OCI-LY7 (cell line): Measurements from ENCODE around the gene HCST. TPM values are rescaled to one million over a fixed set of nuclear protein-coding genes. Genes with fewer than 3 reads are reported as not detected.

Experiments
- BruUV-seq: library from RNA; stranded (reverse); fragments of 400-500 nt; replicated peaks from 2 replicates; lab custom pipeline; 2021; lab: Mats Ljungman, UMichigan
- CTCF ChIA-PET: fragments of 300-600 bp; sonication (Branson Sonifier 250); formaldehyde crosslinking; loops from one replicate; lab custom pipeline; 2022; ENCODE audit warnings: antibody characterized with exemption; ENCODE audit not compliant: unreplicated experiment; lab: Charles Lee
- POLR2A ChIA-PET: fragments of 300-600 bp; sonication (Branson Sonifier 250); formaldehyde crosslinking; loops from one replicate; lab custom pipeline; 2022; ENCODE audit warnings: antibody characterized with exemption; lab: Charles Lee
- DNase-seq: peaks from one replicate; pipeline ENCODE4 v3.0.0-alpha.2; 2015; ENCODE audit warnings: low spot score
- H2AFZ ChIP-seq: fragments of 200-600 bp; sonication (generic), shearing (Covaris generic); 2 replicates; pipeline ENCODE4 v1.6.1; 2014; ENCODE audit warnings: mild to moderate bottlenecking, antibody characterized with exemption, low read length, moderate library complexity
- H3K27ac ChIP-seq: fragments of 200-600 bp; sonication (generic); 2 replicates; pipeline ENCODE4 v1.5.1; 2014; ENCODE audit warnings: mixed run types, low read depth, mild to moderate bottlenecking, moderate library complexity, low read length, inconsistent platforms; ENCODE audit not compliant: poor library complexity, severe bottlenecking
- H3K36me3 ChIP-seq: fragments of 200-600 bp; sonication (generic); 2 replicates; pipeline ENCODE4 v1.6.1; 2014; ENCODE audit warnings: mild to moderate bottlenecking, antibody characterized with exemption, low read length, moderate library complexity, mixed read lengths; ENCODE audit not compliant: insufficient read depth
- H3K4me1 ChIP-seq: fragments of 200-600 bp; sonication (generic); 2 replicates; pipeline ENCODE4 v1.5.1; 2014; ENCODE audit warnings: mild to moderate bottlenecking, low read length; ENCODE audit not compliant: insufficient read depth, poor library complexity, severe bottlenecking
- H3K4me2 ChIP-seq: fragments of 200-600 bp; sonication (generic); 2 replicates; pipeline ENCODE4 v1.6.1; 2014; ENCODE audit warnings: mild to moderate bottlenecking, low read length
- H3K4me3 ChIP-seq: fragments of 200-600 bp; sonication (generic); 2 replicates; pipeline ENCODE4 v1.5.1; 2014; ENCODE audit warnings: mild to moderate bottlenecking, low read depth, low read length; ENCODE audit not compliant: poor library complexity, severe bottlenecking
- H3K79me2 ChIP-seq: fragments of 200-600 bp; sonication (generic); 2 replicates; pipeline ENCODE4 v1.6.1; 2016; ENCODE audit warnings: low read depth, mild to moderate bottlenecking, low read length, moderate library complexity, mixed read lengths; ENCODE audit not compliant: insufficient read depth
- H3K9me2 ChIP-seq: fragments of 200-600 bp; sonication (generic); 2 replicates; pipeline ENCODE4 v1.6.1; 2016; ENCODE audit warnings: mild to moderate bottlenecking, low read length, mixed read lengths; ENCODE audit not compliant: insufficient read depth
- H3K9me3 ChIP-seq: fragments of 200-600 bp; sonication (generic); 2 replicates; pipeline ENCODE4 v1.6.1; 2014; ENCODE audit warnings: mild to moderate bottlenecking, mixed run types, low read length, mixed read lengths
- H4K20me1 ChIP-seq: fragments of 200-600 bp; sonication (generic); 2 replicates; pipeline ENCODE4 v1.6.1; 2014; ENCODE audit warnings: mild to moderate bottlenecking, antibody characterized with exemption, low read length, moderate library complexity, mixed read lengths; ENCODE audit not compliant: insufficient read depth
- EZH2phosphoT487 ChIP-seq: fragments of 200-600 bp; sonication (generic); IDR thresholded peaks from 2 replicates; pipeline ENCODE4 v1.6.1; 2018; ENCODE audit warnings: low read depth, borderline replicate concordance, mild to moderate bottlenecking, mixed run types, antibody characterized with exemption, low read length, moderate library complexity, mixed read lengths
- intact Hi-C: fragments of 100-400 bp; cut with micrococcal nuclease; formaldehyde crosslinking; loops from one replicate; pipeline ENCODE4 v1.10.0; 2022; ENCODE audit not compliant: unreplicated experiment
- total RNA-seq, 2 experiments: library from RNA; depleted of rRNA in 1 of 2; stranded (reverse); fragments of >200 nt in 1 of 2; shearing (Covaris generic) in 1 of 2; gene quantifications; 2 replicates each; pipeline ENCODE4 v1.2.3, GENCODE V29; 2014 to 2022
- TF ChIP-seq, protein P1 (sequence below): fragments of 200-600 bp; sonication (generic); conservative IDR thresholded peaks from 2 replicates; pipeline ENCODE4 v1.5.1; 2014; ENCODE audit warnings: mild to moderate bottlenecking, antibody characterized with exemption, low read length, moderate library complexity, mixed read lengths

Gene HCST
- total RNA-seq, 2 experiments from 2014 or later = 8.1 to 36.0 TPM

DNA sequence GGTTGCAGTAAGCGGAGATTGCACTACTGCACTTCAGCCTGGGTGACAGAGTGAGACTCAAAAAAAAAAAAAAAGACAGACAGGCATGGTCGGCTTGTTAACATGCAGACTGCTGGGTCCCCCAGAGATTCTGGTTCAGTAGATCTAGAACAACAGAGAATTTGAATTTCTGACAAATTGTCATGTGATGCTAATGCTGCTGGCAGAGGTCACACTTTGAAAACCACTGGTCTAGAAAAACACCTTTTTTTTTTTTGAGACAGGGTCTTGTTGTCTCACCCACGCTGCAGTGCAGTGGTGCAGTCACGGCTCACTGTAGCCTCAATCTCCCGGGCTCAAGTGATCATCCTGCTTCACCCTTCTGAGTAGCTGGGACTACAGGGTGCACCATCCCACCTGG, 26.2 kb downstream of the HCST start:
- peaks cover 12% of the 10 kb centered on the region for H3K4me1 ChIP-seq
- ChIA-PET CTCF (no interaction called here), POLR2A (no interaction called here)
- H3K9me3 ChIP-seq = 0 out of 2 replicates have a peak, but pooled peaks cover 9% of the 10 kb centered on the region
- BruUV-seq = no TSS peak
- H3K9me2 ChIP-seq = no peaks in the 10 kb centered on the region
- H4K20me1 ChIP-seq = no peaks in the 10 kb centered on the region
- no peak overlapping the region for H3K4me2 ChIP-seq
- DNase-seq = peak; percentile 20
- TF ChIP-seq EZH2phosphoT487 = no peak
- TF ChIP-seq, protein P1, sequence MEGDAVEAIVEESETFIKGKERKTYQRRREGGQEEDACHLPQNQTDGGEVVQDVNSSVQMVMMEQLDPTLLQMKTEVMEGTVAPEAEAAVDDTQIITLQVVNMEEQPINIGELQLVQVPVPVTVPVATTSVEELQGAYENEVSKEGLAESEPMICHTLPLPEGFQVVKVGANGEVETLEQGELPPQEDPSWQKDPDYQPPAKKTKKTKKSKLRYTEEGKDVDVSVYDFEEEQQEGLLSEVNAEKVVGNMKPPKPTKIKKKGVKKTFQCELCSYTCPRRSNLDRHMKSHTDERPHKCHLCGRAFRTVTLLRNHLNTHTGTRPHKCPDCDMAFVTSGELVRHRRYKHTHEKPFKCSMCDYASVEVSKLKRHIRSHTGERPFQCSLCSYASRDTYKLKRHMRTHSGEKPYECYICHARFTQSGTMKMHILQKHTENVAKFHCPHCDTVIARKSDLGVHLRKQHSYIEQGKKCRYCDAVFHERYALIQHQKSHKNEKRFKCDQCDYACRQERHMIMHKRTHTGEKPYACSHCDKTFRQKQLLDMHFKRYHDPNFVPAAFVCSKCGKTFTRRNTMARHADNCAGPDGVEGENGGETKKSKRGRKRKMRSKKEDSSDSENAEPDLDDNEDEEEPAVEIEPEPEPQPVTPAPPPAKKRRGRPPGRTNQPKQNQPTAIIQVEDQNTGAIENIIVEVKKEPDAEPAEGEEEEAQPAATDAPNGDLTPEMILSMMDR = no peak
- H3K4me3 ChIP-seq = no peak overlapping the region
- H3K79me2 ChIP-seq = no peaks in the 10 kb centered on the region
- intact Hi-C loops = no loop called here
- peak overlapping the region; percentile 28; the same call in 1 of the 2 replicates for H2AFZ ChIP-seq
- H3K27ac ChIP-seq = no peak overlapping the region
- H3K36me3 ChIP-seq = no peaks in the 10 kb centered on the region

DNA sequence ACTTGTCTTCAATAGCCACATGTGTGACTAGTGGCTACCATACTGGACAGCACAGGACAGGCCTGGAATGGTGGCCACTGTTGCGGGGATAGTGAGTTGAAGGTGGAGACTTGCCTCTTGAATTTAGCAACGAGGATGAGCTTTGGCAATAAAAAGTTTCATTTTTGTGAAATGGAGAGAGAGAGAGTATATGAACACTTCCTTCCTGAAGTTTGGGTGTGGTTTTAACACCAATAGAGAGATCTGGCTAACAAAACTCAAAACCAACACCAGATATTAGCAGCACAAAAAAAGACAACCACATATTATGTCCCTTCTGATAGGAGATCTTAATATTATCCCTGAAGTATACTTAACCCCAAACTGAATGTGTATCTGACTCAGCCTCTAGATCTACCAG, 27.5 kb downstream of the HCST start:
- intact Hi-C loops = no loop called here
- POLR2A ChIA-PET = interaction anchor here (1.1 to 1.2 kb wide), 2 partner anchors 27 to 184 kb away, joined by 3 read pairs; partner anchors contain the start of genes PSENEN and U2AF1L4

More for the DNA sequence above, 27.5 kb downstream of the HCST start:
- CTCF ChIA-PET = no interaction called here
- Histone ChIP-seq H3K36me3 (no peaks in the 10 kb centered on the region), H3K9me2 (no peaks in the 10 kb centered on the region), H3K4me2 (no peak overlapping the region), H2AFZ (peak overlapping the region; percentile 32; the same call in 1 of the 2 replicates), H3K79me2 (no peaks in the 10 kb centered on the region), H3K4me1 (peaks cover 12% of the 10 kb centered on the region), H3K4me3 (no peak overlapping the region), H3K9me3 (0 out of 2 replicates have a peak, but pooled peaks cover 7% of the 10 kb centered on the region), H4K20me1 (no peaks in the 10 kb centered on the region), H3K27ac (no peak overlapping the region)
- BruUV-seq = no TSS peak
- no peak for DNase-seq
- no peak for TF ChIP-seq EZH2phosphoT487
- TF ChIP-seq, protein P1 = no peak
